GM12878 (cell line): ENCODE measurements around the gene L3MBTL1. TPM values are rescaled to one million over a fixed set of nuclear protein-coding genes. Genes with fewer than 3 reads are reported as not detected.
A peak's percentile ranks its signal among the peaks of the same experiment; 100 is the strongest.

Source experiments
- ATAC-seq: fragments of 200-7000 bp; cut with Tn5 transposase; 3 replicates; pipeline ENCODE4 v1.9.1; 2020; ENCODE audit warnings: mild to moderate bottlenecking, moderate library complexity
- BruUV-seq: library from RNA; stranded (reverse); fragments of 400-500 nt; replicated peaks from 2 replicates; lab custom pipeline; 2021; lab: Mats Ljungman, UMichigan
- CTCF ChIA-PET: fragments of 300-600 bp; sonication (Branson Sonifier 250); formaldehyde crosslinking; extraction: SDS; loops from one replicate; lab custom pipeline; 2021; ENCODE audit warnings: inconsistent platforms; lab: Yijun Ruan, JAX
- POLR2A ChIA-PET: fragments of 350-600 bp; formaldehyde crosslinking; extraction: SDS; loops from one replicate; lab custom pipeline; 2021; ENCODE audit warnings: inconsistent platforms; lab: Charles Lee
- RAD21 ChIA-PET: fragments of 300-600 bp; sonication (Branson Sonifier 250); formaldehyde crosslinking; loops from one replicate; lab custom pipeline; 2023; ENCODE audit warnings: antibody characterized with exemption; ENCODE audit not compliant: unreplicated experiment; lab: Charles Lee
- SMC1A ChIA-PET: fragments of 300-600 bp; sonication (Branson Sonifier 250); formaldehyde crosslinking; loops from one replicate; lab custom pipeline; 2023; ENCODE audit not compliant: unreplicated experiment, uncharacterized antibody; lab: Charles Lee
- DNase-seq: peaks from one replicate; pipeline ENCODE4 v3.0.0-alpha.2; 2011; ENCODE audit warnings: low read depth, low spot score
- FAIRE-seq: peaks from 3 replicates; lab custom pipeline; 2011; peaks lifted over from hg19 to GRCh38; lab: Jason Lieb, UNC
- H2AFZ ChIP-seq: 2 replicates; pipeline ENCODE4 v1.6.0; 2011; ENCODE audit warnings: low read depth, low read length, control low read depth; ENCODE audit not compliant: control insufficient read depth
- H3K27ac ChIP-seq: 2 replicates; pipeline ENCODE4 v1.5.1; 2011; ENCODE audit warnings: control low read depth; ENCODE audit not compliant: control insufficient read depth, insufficient read depth
- H3K27me3 ChIP-seq, 2 experiments: replicated peaks in 1 of 2; 2 replicates each; pipeline versions ENCODE4 v1.6.0 to v1.6.1; 2011; ENCODE audit warnings: low read length in 1 of 2; ENCODE audit not compliant: control insufficient read depth in 2 of 2, insufficient read depth in 2 of 2
- H3K36me3 ChIP-seq, 2 experiments: 2 replicates each; pipeline ENCODE4 v1.5.1; 2011; ENCODE audit warnings: low read length in 1 of 2; ENCODE audit not compliant: control insufficient read depth in 2 of 2, insufficient read depth in 2 of 2
- H3K4me1 ChIP-seq: 2 replicates; pipeline ENCODE4 v1.6.1; 2011; ENCODE audit warnings: mild to moderate bottlenecking, low read length, moderate library complexity, mixed read lengths; ENCODE audit not compliant: control insufficient read depth, insufficient read depth
- H3K4me2 ChIP-seq: 2 replicates; pipeline ENCODE4 v1.6.0; 2011; ENCODE audit warnings: control low read depth; ENCODE audit not compliant: control insufficient read depth, insufficient read depth
- H3K4me3 ChIP-seq: fragments of 200-600 bp; sonication (generic); 2 replicates; pipeline ENCODE4 v1.5.1; 2016
- H3K79me2 ChIP-seq: 2 replicates; pipeline ENCODE4 v1.6.0; 2011; ENCODE audit warnings: low read length; ENCODE audit not compliant: control insufficient read depth, insufficient read depth
- H3K9ac ChIP-seq: 2 replicates; pipeline ENCODE4 v1.8.0; 2011; ENCODE audit warnings: low read length, control low read depth, mixed read lengths; ENCODE audit not compliant: control insufficient read depth, insufficient read depth
- H3K9me3 ChIP-seq: replicated peaks from 3 replicates; pipeline ENCODE4 v1.5.1; 2011; ENCODE audit warnings: mild to moderate bottlenecking, low read length; ENCODE audit not compliant: control insufficient read depth, insufficient read depth
- H4K20me1 ChIP-seq: 2 replicates; pipeline ENCODE4 v1.6.0; 2011; ENCODE audit not compliant: control insufficient read depth, insufficient read depth
- CHD4 ChIP-seq: fragments of 200-600 bp; sonication (generic); IDR thresholded peaks from 2 replicates; pipeline ENCODE4 v1.6.1; 2016; ENCODE audit warnings: mild to moderate bottlenecking
- EGR1 ChIP-seq, 2 experiments: IDR thresholded peaks; 1 replicate in 1 of 2; 2 replicates in 1 of 2; pipeline ENCODE4 v1.6.1; 2011 to 2012; ENCODE audit warnings: low read depth in 2 of 2, low read length in 2 of 2, borderline replicate concordance in 1 of 2, mild to moderate bottlenecking in 1 of 2, moderate library complexity in 1 of 2
- JUNB ChIP-seq: IDR thresholded peaks from 2 replicates; pipeline ENCODE4 v1.6.1; 2016; ENCODE audit warnings: antibody characterized with exemption, mild to moderate bottlenecking
- MEF2A ChIP-seq: IDR thresholded peaks from 2 replicates; pipeline ENCODE4 v1.6.1; 2011; ENCODE audit warnings: low read depth, mild to moderate bottlenecking, low read length, moderate library complexity; ENCODE audit not compliant: insufficient read depth
- POLR2A ChIP-seq: IDR thresholded peaks from 2 replicates; pipeline ENCODE4 v1.6.1; 2011; ENCODE audit warnings: low read depth, mild to moderate bottlenecking, low read length
- POLR2AphosphoS5 ChIP-seq: IDR thresholded peaks from 2 replicates; pipeline ENCODE4 v1.6.1; 2011; ENCODE audit warnings: mild to moderate bottlenecking, low read length, inconsistent platforms
- RELA ChIP-seq: fragments of 450-650 bp; IDR thresholded peaks from 2 replicates; pipeline ENCODE4 v1.8.0; 2014; ENCODE audit warnings: borderline replicate concordance; ENCODE audit not compliant: partially characterized antibody
- ZSCAN29 ChIP-seq: fragments of 450-650 bp; IDR thresholded peaks from 2 replicates; pipeline ENCODE4 v1.6.1; 2017; ENCODE audit warnings: mild to moderate bottlenecking, moderate library complexity
- WGBS: methylation state at CpG from one replicate; pipeline ENCODE4 v1.1.6; 2016; ENCODE audit warnings: low lambda C conversion rate; ENCODE audit not compliant: insufficient replicate concordance, insufficient coverage; ENCODE audit errors: missing lambda C conversion rate; 5-methylcytosine and 5-hydroxymethylcytosine counted together
- in situ Hi-C: fragments of 300-500 bp; cut with MboI; formaldehyde crosslinking; loops from 9 replicates; pipeline ENCODE4 v1.14.3; 2018; ENCODE audit warnings: mixed read lengths
- intact Hi-C: fragments of 100-400 bp; cut with micrococcal nuclease; formaldehyde crosslinking; loops from one replicate; pipeline ENCODE4 v1.14.2; 2022; ENCODE audit not compliant: unreplicated experiment
- polyA plus RNA-seq, 11 experiments: library from polyadenylated mRNA; depleted of rRNA in 4 of 11; unstranded in 6 of 11; stranded (reverse) in 5 of 11; fragments of >200 nt; fragmentation: Nextera tagmentation in 4 of 11; fragmentation: Illumina TruSeq in 1 of 11; extraction: Ambion mirVana in 4 of 11; extraction: Trizol in 1 of 11; gene quantifications; 1 replicate in 1 of 11; 2 replicates in 10 of 11; pipeline versions ENCODE4 v1.2.1 to v1.2.3, GENCODE V29; 2011 to 2016; ENCODE audit warnings: inconsistent platforms in 2 of 11, missing spikeins in 2 of 11, low read depth in 1 of 11
- total RNA-seq, 4 experiments: library from RNA; depleted of rRNA in 3 of 4; stranded (reverse); fragments of >200 nt in 3 of 4; fragmentation: Illumina TruSeq in 1 of 4; extraction: Trizol in 1 of 4; gene quantifications; 2 replicates each; pipeline versions ENCODE4 v1.2.1 to v1.2.3, GENCODE V29; 2013 to 2021
- TF ChIP-seq, protein P1 (sequence below): fragments of 450-650 bp; conservative IDR thresholded peaks from 2 replicates; pipeline ENCODE4 v1.6.1; 2017; ENCODE audit warnings: mild to moderate bottlenecking, moderate library complexity
- TF ChIP-seq, protein P2 (sequence below): IDR thresholded peaks from 2 replicates; pipeline ENCODE4 v1.6.1; 2012; ENCODE audit warnings: mild to moderate bottlenecking, low read depth, low read length
- TF ChIP-seq, protein P3 (sequence below): fragments of 450-650 bp; IDR thresholded peaks from 2 replicates; pipeline ENCODE4 v1.6.1; 2018; ENCODE audit warnings: mild to moderate bottlenecking, low read depth, moderate library complexity; ENCODE audit not compliant: partially characterized antibody
- TF ChIP-seq, protein P4 (sequence below): fragments of 150-350 bp; IDR thresholded peaks from 2 replicates; pipeline ENCODE4 v1.6.1; 2014; ENCODE audit warnings: mild to moderate bottlenecking, low read depth, low read length

Gene L3MBTL1
- total and polyA plus RNA-seq, 10 of the 15 experiments (the other 5 are each of a cell fraction or from before 2014, with no cell fraction given) = 0.56 to 6.6 (median 3.9) TPM

DNA sequence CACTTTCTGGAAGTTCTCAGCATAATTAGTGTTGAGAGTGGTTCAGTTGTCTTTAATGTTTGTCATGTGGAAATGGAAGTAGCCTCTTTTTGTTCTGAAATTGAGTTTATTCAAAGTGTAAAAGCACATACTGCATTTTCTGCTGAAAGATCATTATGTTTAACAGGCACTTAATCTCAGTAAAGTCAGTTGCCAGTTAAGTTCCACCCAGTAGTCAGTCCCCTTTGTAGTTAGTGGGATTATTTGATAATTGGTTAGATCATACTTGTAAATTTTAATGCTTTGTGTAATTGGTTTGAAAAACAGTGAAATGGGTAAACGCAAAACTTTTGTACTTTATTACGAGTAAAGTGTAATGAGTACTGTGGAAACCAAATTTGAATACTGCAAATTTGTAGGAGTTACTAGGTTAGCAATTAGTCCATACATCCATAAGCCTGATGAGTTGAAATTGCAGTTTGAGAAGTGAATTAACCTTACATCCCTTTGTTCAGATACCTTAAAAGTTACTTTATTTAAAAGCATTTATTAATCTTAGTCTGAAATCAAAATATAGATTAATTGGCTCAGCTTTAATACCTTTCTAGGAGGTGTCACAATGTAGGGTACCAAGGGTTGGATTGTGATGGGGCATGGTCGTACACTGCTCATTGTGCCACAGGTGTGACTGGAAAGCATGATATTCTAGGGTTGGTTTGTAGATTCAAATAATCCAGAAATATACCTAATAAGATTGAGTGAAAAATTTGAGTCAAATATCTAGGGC, 45.4 kb upstream of the L3MBTL1 start:
- Histone ChIP-seq H3K9ac (no peak overlapping the region; the same call in 1 of the 2 replicates), H3K79me2 (peaks cover 29% of the 10 kb centered on the region), H4K20me1 (peaks cover 5% of the 10 kb centered on the region), H3K4me3 (no peak overlapping the region; the same call in 1 of the 2 replicates), H3K9me3 (no peaks in the 10 kb centered on the region; the same call in 2 of the 3 replicates)
- DNase-seq (no peak), FAIRE-seq (no peak)
- SMC1A ChIA-PET = no interaction called here
- 98% methylated on average over 3 of the region's 3 CpGs for WGBS
- TF ChIP-seq, protein P1, sequence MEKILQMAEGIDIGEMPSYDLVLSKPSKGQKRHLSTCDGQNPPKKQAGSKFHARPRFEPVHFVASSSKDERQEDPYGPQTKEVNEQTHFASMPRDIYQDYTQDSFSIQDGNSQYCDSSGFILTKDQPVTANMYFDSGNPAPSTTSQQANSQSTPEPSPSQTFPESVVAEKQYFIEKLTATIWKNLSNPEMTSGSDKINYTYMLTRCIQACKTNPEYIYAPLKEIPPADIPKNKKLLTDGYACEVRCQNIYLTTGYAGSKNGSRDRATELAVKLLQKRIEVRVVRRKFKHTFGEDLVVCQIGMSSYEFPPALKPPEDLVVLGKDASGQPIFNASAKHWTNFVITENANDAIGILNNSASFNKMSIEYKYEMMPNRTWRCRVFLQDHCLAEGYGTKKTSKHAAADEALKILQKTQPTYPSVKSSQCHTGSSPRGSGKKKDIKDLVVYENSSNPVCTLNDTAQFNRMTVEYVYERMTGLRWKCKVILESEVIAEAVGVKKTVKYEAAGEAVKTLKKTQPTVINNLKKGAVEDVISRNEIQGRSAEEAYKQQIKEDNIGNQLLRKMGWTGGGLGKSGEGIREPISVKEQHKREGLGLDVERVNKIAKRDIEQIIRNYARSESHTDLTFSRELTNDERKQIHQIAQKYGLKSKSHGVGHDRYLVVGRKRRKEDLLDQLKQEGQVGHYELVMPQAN = no peak
- no peak for TF ChIP-seq CHD4
- no peak for TF ChIP-seq ZSCAN29
- peak; percentile 48; the same call in 1 of the 2 replicates for TF ChIP-seq POLR2A
- no peak for TF ChIP-seq JUNB
- TF ChIP-seq POLR2AphosphoS5 = peak; percentile 64; the same call in 1 of the 2 replicates
- no peak for TF ChIP-seq RELA
- TF ChIP-seq, protein P2, sequence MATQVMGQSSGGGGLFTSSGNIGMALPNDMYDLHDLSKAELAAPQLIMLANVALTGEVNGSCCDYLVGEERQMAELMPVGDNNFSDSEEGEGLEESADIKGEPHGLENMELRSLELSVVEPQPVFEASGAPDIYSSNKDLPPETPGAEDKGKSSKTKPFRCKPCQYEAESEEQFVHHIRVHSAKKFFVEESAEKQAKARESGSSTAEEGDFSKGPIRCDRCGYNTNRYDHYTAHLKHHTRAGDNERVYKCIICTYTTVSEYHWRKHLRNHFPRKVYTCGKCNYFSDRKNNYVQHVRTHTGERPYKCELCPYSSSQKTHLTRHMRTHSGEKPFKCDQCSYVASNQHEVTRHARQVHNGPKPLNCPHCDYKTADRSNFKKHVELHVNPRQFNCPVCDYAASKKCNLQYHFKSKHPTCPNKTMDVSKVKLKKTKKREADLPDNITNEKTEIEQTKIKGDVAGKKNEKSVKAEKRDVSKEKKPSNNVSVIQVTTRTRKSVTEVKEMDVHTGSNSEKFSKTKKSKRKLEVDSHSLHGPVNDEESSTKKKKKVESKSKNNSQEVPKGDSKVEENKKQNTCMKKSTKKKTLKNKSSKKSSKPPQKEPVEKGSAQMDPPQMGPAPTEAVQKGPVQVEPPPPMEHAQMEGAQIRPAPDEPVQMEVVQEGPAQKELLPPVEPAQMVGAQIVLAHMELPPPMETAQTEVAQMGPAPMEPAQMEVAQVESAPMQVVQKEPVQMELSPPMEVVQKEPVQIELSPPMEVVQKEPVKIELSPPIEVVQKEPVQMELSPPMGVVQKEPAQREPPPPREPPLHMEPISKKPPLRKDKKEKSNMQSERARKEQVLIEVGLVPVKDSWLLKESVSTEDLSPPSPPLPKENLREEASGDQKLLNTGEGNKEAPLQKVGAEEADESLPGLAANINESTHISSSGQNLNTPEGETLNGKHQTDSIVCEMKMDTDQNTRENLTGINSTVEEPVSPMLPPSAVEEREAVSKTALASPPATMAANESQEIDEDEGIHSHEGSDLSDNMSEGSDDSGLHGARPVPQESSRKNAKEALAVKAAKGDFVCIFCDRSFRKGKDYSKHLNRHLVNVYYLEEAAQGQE = no peak
- TF ChIP-seq MEF2A = no peak
- TF ChIP-seq, protein P3, sequence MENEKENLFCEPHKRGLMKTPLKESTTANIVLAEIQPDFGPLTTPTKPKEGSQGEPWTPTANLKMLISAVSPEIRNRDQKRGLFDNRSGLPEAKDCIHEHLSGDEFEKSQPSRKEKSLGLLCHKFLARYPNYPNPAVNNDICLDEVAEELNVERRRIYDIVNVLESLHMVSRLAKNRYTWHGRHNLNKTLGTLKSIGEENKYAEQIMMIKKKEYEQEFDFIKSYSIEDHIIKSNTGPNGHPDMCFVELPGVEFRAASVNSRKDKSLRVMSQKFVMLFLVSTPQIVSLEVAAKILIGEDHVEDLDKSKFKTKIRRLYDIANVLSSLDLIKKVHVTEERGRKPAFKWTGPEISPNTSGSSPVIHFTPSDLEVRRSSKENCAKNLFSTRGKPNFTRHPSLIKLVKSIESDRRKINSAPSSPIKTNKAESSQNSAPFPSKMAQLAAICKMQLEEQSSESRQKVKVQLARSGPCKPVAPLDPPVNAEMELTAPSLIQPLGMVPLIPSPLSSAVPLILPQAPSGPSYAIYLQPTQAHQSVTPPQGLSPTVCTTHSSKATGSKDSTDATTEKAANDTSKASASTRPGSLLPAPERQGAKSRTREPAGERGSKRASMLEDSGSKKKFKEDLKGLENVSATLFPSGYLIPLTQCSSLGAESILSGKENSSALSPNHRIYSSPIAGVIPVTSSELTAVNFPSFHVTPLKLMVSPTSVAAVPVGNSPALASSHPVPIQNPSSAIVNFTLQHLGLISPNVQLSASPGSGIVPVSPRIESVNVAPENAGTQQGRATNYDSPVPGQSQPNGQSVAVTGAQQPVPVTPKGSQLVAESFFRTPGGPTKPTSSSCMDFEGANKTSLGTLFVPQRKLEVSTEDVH = no peak
- TF ChIP-seq, protein P4, sequence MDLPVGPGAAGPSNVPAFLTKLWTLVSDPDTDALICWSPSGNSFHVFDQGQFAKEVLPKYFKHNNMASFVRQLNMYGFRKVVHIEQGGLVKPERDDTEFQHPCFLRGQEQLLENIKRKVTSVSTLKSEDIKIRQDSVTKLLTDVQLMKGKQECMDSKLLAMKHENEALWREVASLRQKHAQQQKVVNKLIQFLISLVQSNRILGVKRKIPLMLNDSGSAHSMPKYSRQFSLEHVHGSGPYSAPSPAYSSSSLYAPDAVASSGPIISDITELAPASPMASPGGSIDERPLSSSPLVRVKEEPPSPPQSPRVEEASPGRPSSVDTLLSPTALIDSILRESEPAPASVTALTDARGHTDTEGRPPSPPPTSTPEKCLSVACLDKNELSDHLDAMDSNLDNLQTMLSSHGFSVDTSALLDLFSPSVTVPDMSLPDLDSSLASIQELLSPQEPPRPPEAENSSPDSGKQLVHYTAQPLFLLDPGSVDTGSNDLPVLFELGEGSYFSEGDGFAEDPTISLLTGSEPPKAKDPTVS = no peak
- TF ChIP-seq EGR1 (IDR thresholded peaks at IDR 0.05; ENCODE audit: borderline replicate concordance in 1 of 2, low read depth in 2 of 2, low read length in 2 of 2) = no peak
- TF ChIP-seq, all 136 proteins: peak for 2
- Histone ChIP-seq H2AFZ (no peak overlapping the region), H3K27ac (no peak overlapping the region), H3K36me3 (peaks cover 0 to 34% of the 10 kb centered on the region in 2 experiments; a peak in 3 of 4 replicates), H3K4me2 (peak overlapping the region; percentile 7; the same call in 1 of the 2 replicates), H3K27me3 (no peaks in the 10 kb centered on the region), H3K4me1 (no peaks in the 10 kb centered on the region; the same call in 1 of the 2 replicates)
- ChIA-PET RAD21 (interaction anchor here (1.5 kb wide), 1 partner anchor 728 kb away, joined by 3 read pairs; no protein-coding TSS in a partner anchor), POLR2A (no interaction called here), CTCF (interaction anchor here (1.5 kb wide), 1 partner anchor 13 kb away, joined by 4 read pairs; no protein-coding TSS in a partner anchor)
- intact Hi-C loops (no loop called here), in situ Hi-C loops (no loop called here)
- no peak for ATAC-seq
- no TSS peak for BruUV-seq
